Measurements from ENCODE around the gene ANKRD35. TPM values are rescaled to one million over a fixed set of nuclear protein-coding genes. Genes with fewer than 3 reads are reported as not detected.

Gene ANKRD35
- total and polyA plus RNA-seq, 10 of the 15 experiments (the other 5 are each of a cell fraction or from before 2014, with no cell fraction given), result 0.01 to 0.08 TPM; not detected in 8

DNA sequence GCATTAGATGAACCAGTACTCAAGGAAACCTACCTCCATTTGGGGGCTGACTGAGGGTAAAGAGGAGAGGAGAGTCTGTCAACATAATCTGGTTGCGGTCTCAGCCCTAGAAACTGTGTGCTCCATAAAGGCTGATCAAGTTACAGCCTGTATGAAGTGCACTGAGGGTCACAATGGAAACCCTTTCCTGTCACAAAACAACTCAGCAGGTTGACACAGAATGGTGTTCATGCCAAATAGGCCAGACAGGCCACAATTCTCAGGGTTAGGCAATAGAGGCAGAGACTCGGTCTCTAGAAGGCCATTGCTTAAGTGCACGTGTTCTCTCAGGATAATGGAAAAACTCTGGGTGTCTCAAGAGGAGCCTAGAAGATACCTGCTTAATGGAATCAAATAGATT is 4.1 kb upstream of the ANKRD35 start (continued):
- TF ChIP-seq, protein P1, sequence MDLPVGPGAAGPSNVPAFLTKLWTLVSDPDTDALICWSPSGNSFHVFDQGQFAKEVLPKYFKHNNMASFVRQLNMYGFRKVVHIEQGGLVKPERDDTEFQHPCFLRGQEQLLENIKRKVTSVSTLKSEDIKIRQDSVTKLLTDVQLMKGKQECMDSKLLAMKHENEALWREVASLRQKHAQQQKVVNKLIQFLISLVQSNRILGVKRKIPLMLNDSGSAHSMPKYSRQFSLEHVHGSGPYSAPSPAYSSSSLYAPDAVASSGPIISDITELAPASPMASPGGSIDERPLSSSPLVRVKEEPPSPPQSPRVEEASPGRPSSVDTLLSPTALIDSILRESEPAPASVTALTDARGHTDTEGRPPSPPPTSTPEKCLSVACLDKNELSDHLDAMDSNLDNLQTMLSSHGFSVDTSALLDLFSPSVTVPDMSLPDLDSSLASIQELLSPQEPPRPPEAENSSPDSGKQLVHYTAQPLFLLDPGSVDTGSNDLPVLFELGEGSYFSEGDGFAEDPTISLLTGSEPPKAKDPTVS (IDR thresholded peaks at IDR 0.05; ENCODE audit: low read depth, low read length), result no peak
- no peak for TF ChIP-seq RB1 (IDR thresholded peaks at IDR 0.05; ENCODE audit: borderline replicate concordance)

DNA sequence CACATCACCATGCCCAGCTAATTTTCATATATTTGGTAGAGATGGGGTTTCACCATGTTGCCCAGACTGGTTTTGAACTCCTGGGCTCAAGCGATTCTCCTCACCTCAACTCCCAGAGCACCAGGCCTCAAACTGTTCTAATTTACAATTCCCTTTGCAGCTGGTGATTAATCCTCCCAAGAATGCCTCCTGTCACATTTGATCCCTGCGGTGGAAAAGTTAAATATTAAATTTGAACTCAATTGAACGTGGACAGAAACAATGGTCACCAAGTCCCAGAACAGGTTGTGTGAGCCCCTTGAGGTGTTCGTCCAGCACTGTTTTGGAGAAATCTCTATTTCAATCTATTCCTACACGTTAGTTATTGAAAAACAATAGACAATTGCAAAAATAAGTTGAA is 2.0 kb upstream of the ANKRD35 start:
- ChIA-PET RAD21 (ENCODE audit: unreplicated experiment) (no interaction called here), POLR2A (no interaction called here), SMC1A (ENCODE audit: uncharacterized antibody, unreplicated experiment) (no interaction called here), CTCF (interaction anchor here (1.2 to 5.9 kb wide), 3 partner anchors 21 to 42 kb away, joined by 6 to 66 read pairs (median 9); partner anchors contain the start of genes ITGA10 and NUDT17)
- FAIRE-seq (no peak), DNase-seq (ENCODE audit: low read depth, low spot score) (no peak), ATAC-seq (no peak)
- H3K4me1 ChIP-seq (ENCODE audit: control insufficient read depth, insufficient read depth, low read length), result no peaks in the 10 kb centered on the region
- WGBS (ENCODE audit: insufficient coverage, insufficient replicate concordance, low lambda C conversion rate, missing lambda C conversion rate), result 59% methylated on average over 5 of the region's 5 CpGs
- no peak overlapping the region for H3K4me2 ChIP-seq (ENCODE audit: control insufficient read depth, insufficient read depth)
- no peaks in the 10 kb centered on the region for H4K20me1 ChIP-seq (ENCODE audit: control insufficient read depth, insufficient read depth)
- no peaks in the 10 kb centered on the region for H3K79me2 ChIP-seq (ENCODE audit: control insufficient read depth, insufficient read depth, low read length)
- no peak overlapping the region for H2AFZ ChIP-seq (ENCODE audit: control insufficient read depth, low read depth, low read length)
- no peaks in the 10 kb centered on the region for H3K36me3 ChIP-seq (ENCODE audit: control insufficient read depth in 2 of 2, insufficient read depth in 2 of 2, low read length in 1 of 2)
- BruUV-seq (replicated peaks), result no TSS peak
- H3K9ac ChIP-seq (ENCODE audit: control insufficient read depth, insufficient read depth, low read length), result no peak overlapping the region
- H3K9me3 ChIP-seq (replicated peaks; ENCODE audit: control insufficient read depth, insufficient read depth, low read length), result no peaks in the 10 kb centered on the region
- H3K27me3 ChIP-seq (replicated peaks in 1 of 2; ENCODE audit: control insufficient read depth in 2 of 2, insufficient read depth in 2 of 2, low read length in 1 of 2), result peaks cover 2 to 7% of the 10 kb centered on the region in 2 experiments; a peak in 2 of 4 replicates
- intact Hi-C loops (cut with micrococcal nuclease; ENCODE audit: unreplicated experiment) (no loop called here), in situ Hi-C loops (cut with MboI) (no loop called here)
- no peak overlapping the region for H3K4me3 ChIP-seq
- no peak overlapping the region for H3K27ac ChIP-seq (ENCODE audit: control insufficient read depth, insufficient read depth)
- TF ChIP-seq POLR2A (IDR thresholded peaks at IDR 0.05; ENCODE audit: low read depth, low read length) (no peak), GABPA (IDR thresholded peaks at IDR 0.05; ENCODE audit: low read depth) (no peak), MYC (IDR thresholded peaks at IDR 0.05; ENCODE audit: insufficient read depth, insufficient read length, insufficient replicate concordance, low read length, severe bottlenecking) (no peak), LARP7 (IDR thresholded peaks at IDR 0.05) (no peak), YBX1 (IDR thresholded peaks at IDR 0.05) (no peak)
- TF ChIP-seq, protein P2, sequence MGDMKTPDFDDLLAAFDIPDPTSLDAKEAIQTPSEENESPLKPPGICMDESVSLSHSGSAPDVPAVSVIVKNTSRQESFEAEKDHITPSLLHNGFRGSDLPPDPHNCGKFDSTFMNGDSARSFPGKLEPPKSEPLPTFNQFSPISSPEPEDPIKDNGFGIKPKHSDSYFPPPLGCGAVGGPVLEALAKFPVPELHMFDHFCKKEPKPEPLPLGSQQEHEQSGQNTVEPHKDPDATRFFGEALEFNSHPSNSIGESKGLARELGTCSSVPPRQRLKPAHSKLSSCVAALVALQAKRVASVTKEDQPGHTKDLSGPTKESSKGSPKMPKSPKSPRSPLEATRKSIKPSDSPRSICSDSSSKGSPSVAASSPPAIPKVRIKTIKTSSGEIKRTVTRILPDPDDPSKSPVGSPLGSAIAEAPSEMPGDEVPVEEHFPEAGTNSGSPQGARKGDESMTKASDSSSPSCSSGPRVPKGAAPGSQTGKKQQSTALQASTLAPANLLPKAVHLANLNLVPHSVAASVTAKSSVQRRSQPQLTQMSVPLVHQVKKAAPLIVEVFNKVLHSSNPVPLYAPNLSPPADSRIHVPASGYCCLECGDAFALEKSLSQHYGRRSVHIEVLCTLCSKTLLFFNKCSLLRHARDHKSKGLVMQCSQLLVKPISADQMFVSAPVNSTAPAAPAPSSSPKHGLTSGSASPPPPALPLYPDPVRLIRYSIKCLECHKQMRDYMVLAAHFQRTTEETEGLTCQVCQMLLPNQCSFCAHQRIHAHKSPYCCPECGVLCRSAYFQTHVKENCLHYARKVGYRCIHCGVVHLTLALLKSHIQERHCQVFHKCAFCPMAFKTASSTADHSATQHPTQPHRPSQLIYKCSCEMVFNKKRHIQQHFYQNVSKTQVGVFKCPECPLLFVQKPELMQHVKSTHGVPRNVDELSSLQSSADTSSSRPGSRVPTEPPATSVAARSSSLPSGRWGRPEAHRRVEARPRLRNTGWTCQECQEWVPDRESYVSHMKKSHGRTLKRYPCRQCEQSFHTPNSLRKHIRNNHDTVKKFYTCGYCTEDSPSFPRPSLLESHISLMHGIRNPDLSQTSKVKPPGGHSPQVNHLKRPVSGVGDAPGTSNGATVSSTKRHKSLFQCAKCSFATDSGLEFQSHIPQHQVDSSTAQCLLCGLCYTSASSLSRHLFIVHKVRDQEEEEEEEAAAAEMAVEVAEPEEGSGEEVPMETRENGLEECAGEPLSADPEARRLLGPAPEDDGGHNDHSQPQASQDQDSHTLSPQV (IDR thresholded peaks at IDR 0.05), result no peak
- TF ChIP-seq, protein P3, sequence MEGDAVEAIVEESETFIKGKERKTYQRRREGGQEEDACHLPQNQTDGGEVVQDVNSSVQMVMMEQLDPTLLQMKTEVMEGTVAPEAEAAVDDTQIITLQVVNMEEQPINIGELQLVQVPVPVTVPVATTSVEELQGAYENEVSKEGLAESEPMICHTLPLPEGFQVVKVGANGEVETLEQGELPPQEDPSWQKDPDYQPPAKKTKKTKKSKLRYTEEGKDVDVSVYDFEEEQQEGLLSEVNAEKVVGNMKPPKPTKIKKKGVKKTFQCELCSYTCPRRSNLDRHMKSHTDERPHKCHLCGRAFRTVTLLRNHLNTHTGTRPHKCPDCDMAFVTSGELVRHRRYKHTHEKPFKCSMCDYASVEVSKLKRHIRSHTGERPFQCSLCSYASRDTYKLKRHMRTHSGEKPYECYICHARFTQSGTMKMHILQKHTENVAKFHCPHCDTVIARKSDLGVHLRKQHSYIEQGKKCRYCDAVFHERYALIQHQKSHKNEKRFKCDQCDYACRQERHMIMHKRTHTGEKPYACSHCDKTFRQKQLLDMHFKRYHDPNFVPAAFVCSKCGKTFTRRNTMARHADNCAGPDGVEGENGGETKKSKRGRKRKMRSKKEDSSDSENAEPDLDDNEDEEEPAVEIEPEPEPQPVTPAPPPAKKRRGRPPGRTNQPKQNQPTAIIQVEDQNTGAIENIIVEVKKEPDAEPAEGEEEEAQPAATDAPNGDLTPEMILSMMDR (IDR thresholded peaks at IDR 0.05 in 2 of 3, conservative IDR thresholded peaks at IDR 0.05 in 1 of 3; ENCODE audit: control insufficient read depth in 2 of 3, extremely low read depth in 1 of 3, insufficient read depth in 1 of 3, low read depth in 3 of 3, low read length in 3 of 3), result no peak
- TF ChIP-seq, protein P4, sequence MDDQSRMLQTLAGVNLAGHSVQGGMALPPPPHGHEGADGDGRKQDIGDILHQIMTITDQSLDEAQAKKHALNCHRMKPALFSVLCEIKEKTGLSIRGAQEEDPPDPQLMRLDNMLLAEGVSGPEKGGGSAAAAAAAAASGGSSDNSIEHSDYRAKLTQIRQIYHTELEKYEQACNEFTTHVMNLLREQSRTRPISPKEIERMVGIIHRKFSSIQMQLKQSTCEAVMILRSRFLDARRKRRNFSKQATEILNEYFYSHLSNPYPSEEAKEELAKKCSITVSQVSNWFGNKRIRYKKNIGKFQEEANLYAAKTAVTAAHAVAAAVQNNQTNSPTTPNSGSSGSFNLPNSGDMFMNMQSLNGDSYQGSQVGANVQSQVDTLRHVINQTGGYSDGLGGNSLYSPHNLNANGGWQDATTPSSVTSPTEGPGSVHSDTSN (IDR thresholded peaks at IDR 0.05; ENCODE audit: insufficient replicate concordance, low read depth, low read length), result no peak
- TF ChIP-seq, protein P5, sequence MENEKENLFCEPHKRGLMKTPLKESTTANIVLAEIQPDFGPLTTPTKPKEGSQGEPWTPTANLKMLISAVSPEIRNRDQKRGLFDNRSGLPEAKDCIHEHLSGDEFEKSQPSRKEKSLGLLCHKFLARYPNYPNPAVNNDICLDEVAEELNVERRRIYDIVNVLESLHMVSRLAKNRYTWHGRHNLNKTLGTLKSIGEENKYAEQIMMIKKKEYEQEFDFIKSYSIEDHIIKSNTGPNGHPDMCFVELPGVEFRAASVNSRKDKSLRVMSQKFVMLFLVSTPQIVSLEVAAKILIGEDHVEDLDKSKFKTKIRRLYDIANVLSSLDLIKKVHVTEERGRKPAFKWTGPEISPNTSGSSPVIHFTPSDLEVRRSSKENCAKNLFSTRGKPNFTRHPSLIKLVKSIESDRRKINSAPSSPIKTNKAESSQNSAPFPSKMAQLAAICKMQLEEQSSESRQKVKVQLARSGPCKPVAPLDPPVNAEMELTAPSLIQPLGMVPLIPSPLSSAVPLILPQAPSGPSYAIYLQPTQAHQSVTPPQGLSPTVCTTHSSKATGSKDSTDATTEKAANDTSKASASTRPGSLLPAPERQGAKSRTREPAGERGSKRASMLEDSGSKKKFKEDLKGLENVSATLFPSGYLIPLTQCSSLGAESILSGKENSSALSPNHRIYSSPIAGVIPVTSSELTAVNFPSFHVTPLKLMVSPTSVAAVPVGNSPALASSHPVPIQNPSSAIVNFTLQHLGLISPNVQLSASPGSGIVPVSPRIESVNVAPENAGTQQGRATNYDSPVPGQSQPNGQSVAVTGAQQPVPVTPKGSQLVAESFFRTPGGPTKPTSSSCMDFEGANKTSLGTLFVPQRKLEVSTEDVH (IDR thresholded peaks at IDR 0.05; ENCODE audit: low read depth, partially characterized antibody), result no peak

All from GM12878 (cell line).